Activated T-cell treated with anti-CD3 and anti-CD28 coated beads, Interleukin-2, amount 50 U/mL, for 1 hour (primary cell): ENCODE measurements around the gene KRTAP1-4.
"Not testable (repeated sequence)": the region's sequence is repeated elsewhere in the genome, so short reads cannot be mapped to it uniquely, and the experiment has no call there.

ENCODE experiments used
- DNase-seq: peaks from one replicate; pipeline ENCODE4 v3.0.0-alpha.2; 2020

Gene KRTAP1-4

DNA sequence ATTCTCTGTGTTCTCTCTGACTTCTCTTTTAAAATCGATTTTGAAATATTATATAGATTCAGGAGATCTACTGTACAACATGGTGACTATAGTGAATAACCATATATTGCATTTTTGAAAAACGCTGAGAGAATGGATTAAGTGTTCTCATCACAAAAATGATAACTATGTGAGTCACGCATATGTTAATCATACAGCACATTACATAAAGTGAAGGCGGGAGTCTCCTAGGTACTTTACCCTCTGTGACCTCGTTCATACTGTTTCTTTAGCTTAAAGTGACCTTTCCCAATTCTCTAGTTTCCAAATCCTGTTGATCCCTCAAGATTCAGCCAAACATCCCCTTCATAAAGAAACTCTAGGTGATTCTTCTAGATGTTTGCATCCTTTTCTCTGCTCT, 27.2 kb downstream of the KRTAP1-4 start:
- DNase-seq = no peak

DNA sequence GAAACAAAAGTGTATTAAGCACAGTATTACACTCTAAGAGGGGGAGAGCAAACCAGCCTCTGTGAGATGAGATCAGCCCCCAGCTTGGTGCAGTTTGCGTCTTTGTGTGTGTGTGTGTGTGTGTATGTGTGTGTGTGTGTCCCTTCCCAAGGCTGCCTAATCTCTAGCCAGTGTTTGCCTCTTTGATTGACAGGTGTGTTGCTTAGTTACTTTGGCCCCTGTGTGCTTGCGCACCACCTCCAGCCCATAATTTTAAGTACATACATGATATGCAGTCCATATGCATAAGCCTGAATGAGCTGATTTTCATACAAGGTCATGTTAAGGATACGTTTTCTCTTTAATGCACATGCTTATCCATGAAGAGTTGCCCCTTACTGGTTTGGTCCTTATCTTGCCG, 28.2 kb downstream of the KRTAP1-4 start:
- no peak for DNase-seq

DNA sequence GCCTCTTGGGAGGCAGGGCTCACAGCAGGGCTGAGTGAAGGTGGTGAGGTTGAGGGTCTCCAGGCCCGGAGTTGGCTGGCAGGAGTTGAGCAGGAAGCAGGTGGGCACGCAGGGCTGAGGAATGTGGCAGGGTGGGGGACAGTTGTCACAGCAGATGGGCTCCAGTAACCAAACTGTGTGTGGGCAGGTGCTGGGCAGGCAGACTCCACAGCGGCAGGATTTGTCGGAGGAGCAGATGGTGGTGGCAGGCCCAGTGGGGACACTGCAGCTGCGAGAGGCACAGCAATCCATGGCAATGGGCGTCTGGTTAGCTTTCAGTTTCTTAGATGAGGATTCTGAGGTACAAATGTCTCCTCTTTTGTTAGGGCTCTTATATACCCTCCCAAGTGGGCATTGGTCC, 30.4 kb downstream of the KRTAP1-4 start, which contains the start of gene KRTAP3-2:
TSS of gene KRTAP3-2 (minus strand) at position 344 of the 400 bp plus-strand sequence. CDS start at position 291, 53 bp downstream.
- not testable (repeated sequence) for DNase-seq

DNA sequence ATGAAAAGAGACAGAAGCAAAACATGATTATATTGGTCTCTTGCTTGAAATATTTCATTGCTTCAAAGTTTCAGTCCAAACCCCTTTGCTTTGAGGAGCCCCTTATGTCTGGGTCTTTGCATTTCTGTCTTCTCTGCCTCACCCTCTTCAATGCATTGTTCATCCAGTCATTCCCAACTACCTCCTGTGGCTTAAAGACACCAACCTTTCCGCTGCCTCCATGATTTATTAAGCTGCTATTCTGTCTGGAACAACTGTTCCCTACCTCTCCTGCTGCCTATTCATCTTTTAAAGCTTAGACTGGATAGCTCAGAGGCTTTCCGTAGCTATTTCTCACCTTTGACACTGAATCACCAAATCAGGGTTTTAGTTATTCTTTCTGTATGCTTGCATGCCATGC, 32.6 kb downstream of the KRTAP1-4 start:
- no peak for DNase-seq

DNA sequence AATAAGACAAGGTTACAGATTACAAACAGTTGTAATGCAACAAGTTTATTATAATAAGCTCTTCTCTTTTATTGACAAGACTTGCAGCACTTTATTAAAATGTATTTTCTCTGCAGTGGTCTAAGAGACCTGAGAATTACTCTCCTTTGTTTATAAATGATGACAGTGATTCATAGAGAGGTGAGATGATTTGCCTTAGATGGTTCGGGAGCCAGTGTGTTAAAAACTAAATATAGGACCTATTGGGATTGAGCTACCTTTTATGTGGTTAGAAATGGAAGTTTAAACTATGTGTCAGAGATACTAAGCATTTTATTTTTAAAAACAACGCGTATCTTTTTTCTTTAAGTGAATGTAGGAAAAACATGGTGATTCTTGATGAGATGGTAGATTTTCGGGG, 33.2 kb downstream of the KRTAP1-4 start:
- no peak for DNase-seq

DNA sequence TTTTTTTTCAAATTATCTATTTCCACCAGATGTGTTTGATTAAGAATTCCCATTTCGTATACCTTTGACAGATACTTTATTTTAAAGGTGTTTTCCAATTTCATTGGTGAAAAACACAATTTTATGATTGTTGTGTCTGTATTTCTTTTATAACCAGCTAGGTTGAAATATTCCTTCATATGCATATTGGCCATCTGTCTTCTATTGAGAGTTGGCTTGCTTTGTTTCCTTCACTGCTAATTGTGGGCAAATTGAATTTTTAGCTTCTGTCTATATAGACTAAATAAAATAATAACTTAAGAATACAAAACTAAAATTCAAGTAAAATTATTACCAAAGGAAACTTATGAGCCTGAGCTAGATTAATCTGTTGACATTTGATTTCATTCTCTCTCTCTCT, 34.9 kb downstream of the KRTAP1-4 start:
- no peak for DNase-seq

DNA sequence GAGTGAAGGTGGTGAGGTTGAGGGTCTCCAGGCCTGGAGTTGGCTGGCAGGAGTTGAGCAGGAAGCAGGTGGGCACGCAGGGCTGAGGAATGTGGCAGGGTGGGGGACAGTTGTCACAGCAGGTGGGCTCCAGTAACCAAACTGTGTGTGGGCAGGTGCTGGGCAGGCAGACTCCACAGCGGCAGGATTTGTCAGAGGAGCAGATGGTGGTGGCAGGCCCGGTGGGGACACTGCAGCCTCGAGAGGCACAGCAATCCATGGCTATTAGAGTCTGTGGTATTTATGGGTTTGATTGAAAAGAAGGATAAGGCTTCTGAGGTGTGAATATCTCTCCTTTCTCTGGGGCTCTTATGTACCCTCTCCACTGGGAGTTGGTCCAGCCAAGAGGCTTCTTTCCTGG, 36.2 kb downstream of the KRTAP1-4 start, which contains the start of gene KRTAP3-3:
TSS of gene KRTAP3-3 (minus strand) at position 326 of the 400 bp plus-strand sequence. CDS start at position 259, 67 bp downstream.
- DNase-seq = no peak

DNA sequence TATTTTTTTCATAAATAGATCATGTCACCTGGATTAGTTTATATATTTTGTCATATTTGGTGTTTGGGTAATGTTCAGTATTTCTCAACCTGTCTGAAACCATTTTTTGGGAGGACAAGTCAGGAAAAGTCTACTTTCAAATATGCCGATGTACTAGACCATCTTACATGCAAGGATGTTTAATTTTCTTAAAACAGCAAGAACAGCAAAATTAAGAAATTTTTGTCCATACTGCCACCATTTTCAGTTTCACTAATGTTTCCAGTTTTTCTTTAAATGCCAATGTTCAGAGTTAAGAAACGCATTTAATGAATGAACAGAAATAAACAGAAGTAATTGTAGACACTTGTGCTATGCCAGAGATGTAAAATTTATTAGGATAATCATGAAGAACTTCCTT, 36.9 kb downstream of the KRTAP1-4 start:
- no peak for DNase-seq

DNA sequence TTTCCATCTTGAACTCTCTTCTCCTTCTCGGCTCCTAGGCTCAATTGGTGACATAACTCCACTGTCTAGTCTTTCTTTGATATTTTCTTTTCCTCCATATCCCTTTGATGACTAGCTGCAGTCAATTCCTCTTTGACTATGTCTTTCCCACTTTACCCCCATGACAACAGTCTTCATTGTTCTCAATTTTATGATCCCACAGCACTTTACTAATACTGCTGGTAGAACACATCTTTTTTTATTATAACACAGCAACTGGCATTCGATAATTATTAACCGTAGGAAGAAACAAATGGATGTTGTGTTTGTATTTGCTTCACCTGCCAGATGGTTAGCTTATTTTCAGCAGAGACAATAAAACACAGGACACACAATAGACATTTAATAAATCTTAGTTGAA, 37.3 kb downstream of the KRTAP1-4 start:
- DNase-seq = no peak

DNA sequence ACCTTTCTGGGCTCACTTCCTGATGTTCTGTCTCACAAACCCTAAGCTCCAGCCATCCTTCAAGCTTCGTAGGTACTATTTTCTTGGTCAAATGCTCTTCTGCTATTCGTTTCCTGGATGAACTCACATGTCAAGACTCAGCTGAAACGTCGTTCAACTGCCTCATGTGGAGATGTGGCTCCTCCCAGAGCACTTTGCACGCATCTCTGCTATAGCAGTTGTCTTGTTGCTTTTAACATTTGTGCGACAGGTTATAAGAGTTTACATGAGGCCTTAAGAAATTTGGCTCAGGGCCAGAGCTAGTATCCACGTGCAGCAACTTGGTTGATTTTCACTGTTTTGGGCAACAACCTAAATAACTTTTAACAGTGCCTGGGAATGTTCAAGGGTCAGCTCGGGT, 43.1 kb downstream of the KRTAP1-4 start:
- DNase-seq = no peak

DNA sequence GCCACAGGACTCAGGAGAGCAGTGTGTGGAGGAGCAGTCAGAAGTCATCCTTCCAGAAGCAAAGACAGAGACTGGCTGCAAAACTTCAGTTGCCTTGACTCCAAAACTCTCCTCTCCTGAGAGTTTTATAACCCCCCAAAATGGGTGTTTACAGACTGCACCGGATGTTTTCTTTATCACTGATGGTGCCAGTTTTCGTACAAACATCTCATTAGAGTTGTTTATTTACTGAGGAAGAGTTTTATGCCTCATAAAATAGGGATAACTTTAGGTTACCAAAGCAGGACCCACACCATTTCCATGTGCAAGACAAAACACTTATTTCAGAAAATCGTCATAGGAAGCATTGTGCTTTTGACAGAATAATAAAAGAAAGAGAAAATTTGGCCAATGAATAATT, 45.8 kb downstream of the KRTAP1-4 start, which contains the start of gene KRT40:
TSS of gene KRT40 (minus strand) at position 101 of the 400 bp plus-strand sequence. CDS start at position 48, 53 bp downstream.
- DNase-seq = no peak

DNA sequence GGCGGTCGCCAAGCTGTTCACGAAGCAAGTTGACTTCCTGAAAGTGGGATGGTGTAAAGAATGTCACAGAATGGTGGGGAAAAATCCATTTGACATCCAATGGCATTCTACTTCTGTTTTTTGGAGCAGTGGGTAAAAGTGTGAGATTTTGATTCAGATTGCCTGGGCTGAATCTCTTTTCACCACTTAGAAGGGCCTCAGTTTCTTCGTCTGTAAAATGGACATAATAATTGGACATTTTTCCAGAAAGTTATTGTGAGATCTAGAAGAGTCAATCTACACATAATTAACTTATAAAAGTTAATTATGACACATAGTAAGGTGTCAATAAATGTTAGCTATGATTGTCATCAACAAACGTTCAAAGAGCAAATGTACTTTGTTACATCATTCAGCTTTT, 48.9 kb downstream of the KRTAP1-4 start:
- no peak for DNase-seq

DNA sequence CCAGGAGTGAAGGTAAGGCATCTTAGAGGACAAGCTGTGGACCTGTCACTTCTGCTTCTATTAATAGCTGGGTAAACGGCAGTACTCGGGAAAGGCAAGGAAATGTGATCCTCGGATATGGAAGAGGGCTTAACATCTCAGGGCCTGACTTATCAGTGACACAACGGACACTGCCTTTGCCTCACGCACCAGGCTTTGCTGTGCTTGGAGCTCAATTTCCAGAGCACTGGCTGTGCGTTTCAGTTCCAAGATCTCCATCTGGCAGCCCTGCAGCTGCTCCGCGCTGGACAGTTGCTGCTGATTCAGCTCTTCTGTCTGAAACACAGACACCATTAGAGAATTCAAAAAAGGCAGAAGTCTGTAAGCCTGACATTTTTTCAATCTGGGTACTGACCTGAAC, 49.4 kb downstream of the KRTAP1-4 start:
- DNase-seq = no peak

DNA sequence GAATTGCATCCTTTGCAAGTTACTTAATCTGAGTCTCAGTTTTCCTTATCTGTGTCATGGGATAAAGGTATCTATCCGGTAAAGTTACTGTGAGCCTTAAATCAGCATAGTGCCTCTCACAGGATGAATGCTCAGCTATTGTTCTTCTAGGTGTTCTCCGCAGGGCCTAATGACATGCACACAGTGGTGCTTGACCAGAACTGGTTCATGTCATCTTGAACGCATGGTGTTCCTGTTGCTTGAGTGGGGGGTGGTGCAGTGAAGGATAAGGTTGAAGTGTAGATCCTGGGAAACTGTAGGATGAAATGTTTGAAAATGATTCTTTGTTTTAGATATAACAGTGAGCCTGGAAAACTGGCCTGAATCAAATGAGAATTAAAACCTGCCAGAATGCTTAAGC, 49.9 kb downstream of the KRTAP1-4 start:
- no peak for DNase-seq
